GM19452 (cell line): ENCODE data around the gene MYH13.

ENCODE experiments used
- ATAC-seq: cut with Tn5 transposase; IDR thresholded peaks from one replicate; pipeline ENCODE4 v1.9.1; 2021; ENCODE audit not compliant: unreplicated experiment

Gene MYH13

GRCh38 chr17:10349403-10349802 is 23.4 kb downstream of the MYH13 start:
- no peak for ATAC-seq

- ATAC-seq = no peak
Observed at GRCh38 chr17:10344816-10345215, 28.0 kb downstream of the MYH13 start.

- no peak for ATAC-seq
Observed at GRCh38 chr17:10339051-10339450, 33.8 kb downstream of the MYH13 start.

- ATAC-seq = no peak
Observed at GRCh38 chr17:10337976-10338375, 34.8 kb downstream of the MYH13 start.

GRCh38 chr17:10337136-10337535 is 35.7 kb downstream of the MYH13 start:
- no peak for ATAC-seq

- no peak for ATAC-seq
Observed at GRCh38 chr17:10336393-10336792, 36.4 kb downstream of the MYH13 start.

GRCh38 chr17:10332515-10332914 is 40.3 kb downstream of the MYH13 start:
- ATAC-seq = no peak

GRCh38 chr17:10328971-10329923 is 43.6 kb downstream of the MYH13 start:
- no peak for ATAC-seq

- ATAC-seq = no peak
Observed at GRCh38 chr17:10328206-10328605, 44.6 kb downstream of the MYH13 start.

GRCh38 chr17:10327640-10328039 is 45.2 kb downstream of the MYH13 start:
- ATAC-seq = no peak

- ATAC-seq = no peak
Observed at GRCh38 chr17:10325031-10325695, 47.6 kb downstream of the MYH13 start.

GRCh38 chr17:10323812-10324610 is 48.8 kb downstream of the MYH13 start:
- no peak for ATAC-seq

GRCh38 chr17:10318535-10318934 is 54.3 kb downstream of the MYH13 start:
- ATAC-seq = no peak

GRCh38 chr17:10317543-10317834 is 55.3 kb downstream of the MYH13 start:
- no peak for ATAC-seq

GRCh38 chr17:10316801-10317542 is 55.8 kb downstream of the MYH13 start:
- no peak for ATAC-seq

- no peak for ATAC-seq
Observed at GRCh38 chr17:10314329-10314728, 58.5 kb downstream of the MYH13 start.

- no peak for ATAC-seq
Observed at GRCh38 chr17:10313037-10313672, 59.7 kb downstream of the MYH13 start.

GRCh38 chr17:10311131-10311530 is 61.7 kb downstream of the MYH13 start:
- ATAC-seq = no peak

- ATAC-seq = no peak
Observed at GRCh38 chr17:10309003-10309974, 63.5 kb downstream of the MYH13 start.
